Measurements from ENCODE around the gene TM2D3. TPM values are rescaled to one million over a fixed set of nuclear protein-coding genes. Genes with fewer than 3 reads are reported as not detected.

TM2D3 gene
- total and polyA plus RNA-seq, 11 donors, result 43.7 to 63.8 (median 49.5) TPM

GRCh38 chr15:101654171-101654570 lies 2.0 kb upstream of the TM2D3 start:
- peaks cover 0 to 46% (median 37%) of the 10 kb centered on the region in 12 donors for H3K4me1 ChIP-seq
- intact Hi-C loops (cut with DNase I), result loop anchor here in 1 of 10 donors (5.0 kb wide), 1 partner anchor 68 kb away; the partner anchor contains the start of gene TARS3

DNA sequence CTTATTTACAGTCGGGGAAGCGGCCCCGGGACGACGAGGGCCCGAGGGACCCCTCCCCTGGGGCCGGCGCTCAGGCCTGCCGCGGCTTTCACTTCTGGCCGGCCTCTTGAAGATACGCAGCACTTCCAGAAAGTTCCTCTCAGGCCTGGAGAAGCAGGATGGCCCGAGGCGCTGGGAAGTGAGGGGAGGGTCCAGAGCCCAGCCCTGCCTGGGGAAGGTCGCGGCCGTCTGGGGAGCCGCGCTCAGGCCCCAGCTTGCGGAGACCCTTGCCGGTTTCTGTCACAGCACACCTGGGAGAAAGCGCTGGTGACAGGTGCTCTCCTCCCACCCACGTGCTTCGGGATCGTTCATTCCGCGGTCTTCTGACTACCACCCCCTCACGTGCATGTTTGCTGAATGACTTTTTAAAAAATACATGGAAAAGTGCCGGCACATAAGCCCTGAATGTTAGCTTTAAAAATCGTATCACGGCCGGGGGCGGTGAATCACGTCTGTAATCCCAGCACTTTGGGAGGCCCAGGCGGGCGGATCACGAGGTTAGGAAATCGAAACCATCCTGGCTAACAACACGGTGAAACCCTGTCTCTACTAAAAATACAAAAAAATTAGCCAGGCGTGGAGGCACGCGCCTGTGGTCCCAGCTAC lies 727 bp upstream of the TM2D3 start:
- DNase-seq, result peak in 1 of 5 donors; percentile 23
- WGBS, 4 donors, result 36 to 51% (median 40%) methylated on average over 28 to 42 of the region's 42 CpGs
- Histone ChIP-seq H3K27me3 (no peaks in the 10 kb centered on the region), H3K36me3 (peaks cover 0 to 52% (median 29%) of the 10 kb centered on the region in 9 donors), H3K9me3 (no peaks in the 10 kb centered on the region), H3K27ac (peak overlapping the region; percentile 91 to 100 (median 97)), H3K4me1 (peaks cover 0 to 39% (median 33%) of the 10 kb centered on the region in 12 donors), H3K4me3 (peak overlapping the region; percentile 72 to 92 (median 87))
- ATAC-seq, result peak in 3 of 4 donors; percentile 22 to 52 (median 33)
- TF ChIP-seq, protein P1, sequence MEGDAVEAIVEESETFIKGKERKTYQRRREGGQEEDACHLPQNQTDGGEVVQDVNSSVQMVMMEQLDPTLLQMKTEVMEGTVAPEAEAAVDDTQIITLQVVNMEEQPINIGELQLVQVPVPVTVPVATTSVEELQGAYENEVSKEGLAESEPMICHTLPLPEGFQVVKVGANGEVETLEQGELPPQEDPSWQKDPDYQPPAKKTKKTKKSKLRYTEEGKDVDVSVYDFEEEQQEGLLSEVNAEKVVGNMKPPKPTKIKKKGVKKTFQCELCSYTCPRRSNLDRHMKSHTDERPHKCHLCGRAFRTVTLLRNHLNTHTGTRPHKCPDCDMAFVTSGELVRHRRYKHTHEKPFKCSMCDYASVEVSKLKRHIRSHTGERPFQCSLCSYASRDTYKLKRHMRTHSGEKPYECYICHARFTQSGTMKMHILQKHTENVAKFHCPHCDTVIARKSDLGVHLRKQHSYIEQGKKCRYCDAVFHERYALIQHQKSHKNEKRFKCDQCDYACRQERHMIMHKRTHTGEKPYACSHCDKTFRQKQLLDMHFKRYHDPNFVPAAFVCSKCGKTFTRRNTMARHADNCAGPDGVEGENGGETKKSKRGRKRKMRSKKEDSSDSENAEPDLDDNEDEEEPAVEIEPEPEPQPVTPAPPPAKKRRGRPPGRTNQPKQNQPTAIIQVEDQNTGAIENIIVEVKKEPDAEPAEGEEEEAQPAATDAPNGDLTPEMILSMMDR (IDR thresholded peaks at IDR 0.05), result no peak
- no peak for TF ChIP-seq POLR2A (IDR thresholded peaks at IDR 0.05)
- intact Hi-C loops (cut with DNase I), result loop anchor here in 1 of 10 donors (5.0 kb wide), 1 partner anchor 69 kb away; the partner anchor contains the start of gene TARS3

More at GRCh38 chr15:101654171-101654570, 2.0 kb upstream of the TM2D3 start:
- DNase-seq (no peak), ATAC-seq (no peak)
- H3K27me3 ChIP-seq, result no peaks in the 10 kb centered on the region
- TF ChIP-seq, protein P1 (IDR thresholded peaks at IDR 0.05), result no peak
- TF ChIP-seq POLR2A (IDR thresholded peaks at IDR 0.05), result no peak
- H3K9me3 ChIP-seq, result no peaks in the 10 kb centered on the region
- peak overlapping the region in 1 of 12 donors; percentile 28 for H3K27ac ChIP-seq
- peaks cover 0 to 40% (median 16%) of the 10 kb centered on the region in 9 donors for H3K36me3 ChIP-seq
- no peak overlapping the region for H3K4me3 ChIP-seq
- WGBS, 4 donors, result 82 to 85% (median 84%) methylated on average over 8 of the region's 8 CpGs

- TF ChIP-seq, protein P1 (IDR thresholded peaks at IDR 0.05), result no peak
- no peak for TF ChIP-seq POLR2A (IDR thresholded peaks at IDR 0.05)
- ATAC-seq (peak; percentile 23 to 77 (median 62)), DNase-seq (peak in 2 of 5 donors; percentile 64)
- H3K4me1 ChIP-seq, result peaks cover 0 to 43% (median 36%) of the 10 kb centered on the region in 12 donors
- H3K27me3 ChIP-seq, result no peaks in the 10 kb centered on the region
- peak overlapping the region; percentile 91 to 100 (median 97) for H3K27ac ChIP-seq
- peak overlapping the region; percentile 72 to 92 (median 87) for H3K4me3 ChIP-seq
- H3K36me3 ChIP-seq, result peaks cover 0 to 55% (median 41%) of the 10 kb centered on the region in 9 donors
- H3K9me3 ChIP-seq, result no peaks in the 10 kb centered on the region
- 0 to 1% (median 0%) methylated on average over 18 to 32 of the region's 32 CpGs for WGBS, 4 donors
- intact Hi-C loops (cut with DNase I), result loop anchor here in 1 of 10 donors (5.0 kb wide), 1 partner anchor 71 kb away; the partner anchor contains the start of gene TARS3
Measured at GRCh38 chr15:101651554-101652097, 555 bp downstream of the TM2D3 start.

- H3K27ac ChIP-seq, result peak overlapping the region in 4 of 12 donors; percentile 91 to 100 (median 98)
- H3K4me1 ChIP-seq, result peaks cover 0 to 49% (median 39%) of the 10 kb centered on the region in 12 donors
- peaks cover 0 to 60% (median 52%) of the 10 kb centered on the region in 9 donors for H3K36me3 ChIP-seq
- peak overlapping the region in 2 of 12 donors; percentile 86 to 90 for H3K4me3 ChIP-seq
- ATAC-seq (no peak), DNase-seq (no peak)
- 66 to 73% (median 67%) methylated on average over 5 of the region's 5 CpGs for WGBS, 4 donors
- intact Hi-C loops (cut with DNase I), result loop anchor here in 1 of 10 donors (5.0 kb wide), 1 partner anchor 72 kb away; the partner anchor contains the start of gene TARS3
- TF ChIP-seq, protein P1 (IDR thresholded peaks at IDR 0.05), result no peak
- no peak for TF ChIP-seq POLR2A (IDR thresholded peaks at IDR 0.05)
- no peaks in the 10 kb centered on the region for H3K9me3 ChIP-seq
- H3K27me3 ChIP-seq, result no peaks in the 10 kb centered on the region
Measured at GRCh38 chr15:101650145-101650544, 2.0 kb downstream of the TM2D3 start.

Measured in heart left ventricle (tissue), 16 donors.